ENCODE data around the gene APCDD1L. TPM values are rescaled to one million over a fixed set of nuclear protein-coding genes. Genes with fewer than 3 reads are reported as not detected.
A peak's percentile ranks its signal among the peaks of the same experiment; 100 is the strongest.
"Not testable (repeated sequence)": the region's sequence is repeated elsewhere in the genome, so short reads cannot be mapped to it uniquely, and the experiment has no call there.

Gene APCDD1L
- total RNA-seq, 1 experiment from 2014 or later = not detected

- no peak for DNase-seq (ENCODE audit: low spot score)
Observed at GRCh38 chr20:58545565-58546415, 30.6 kb upstream of the APCDD1L start.

DNA sequence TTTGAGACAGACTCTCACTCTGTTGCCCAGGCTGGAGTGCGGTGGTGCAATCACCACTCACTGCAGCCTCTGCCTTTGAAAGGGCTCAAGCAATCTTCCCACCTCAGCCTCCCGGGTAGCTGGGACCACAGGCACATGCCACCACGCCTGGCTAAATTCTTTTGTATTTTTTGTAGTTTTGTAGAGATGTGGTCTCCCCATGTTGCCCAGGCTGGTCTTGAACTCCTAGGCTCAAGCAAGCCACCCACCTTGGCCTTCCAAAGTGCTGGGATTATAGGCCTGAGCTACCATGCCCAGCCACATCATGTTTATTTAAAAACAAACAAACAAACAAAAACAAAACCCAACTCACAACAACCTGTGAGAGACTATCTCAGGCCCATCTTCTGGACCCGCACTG, 29.7 kb upstream of the APCDD1L start:
- DNase-seq (ENCODE audit: low spot score) = no peak

- no peak for DNase-seq (ENCODE audit: low spot score)
Observed at GRCh38 chr20:58544286-58544685, 29.1 kb upstream of the APCDD1L start.

DNA sequence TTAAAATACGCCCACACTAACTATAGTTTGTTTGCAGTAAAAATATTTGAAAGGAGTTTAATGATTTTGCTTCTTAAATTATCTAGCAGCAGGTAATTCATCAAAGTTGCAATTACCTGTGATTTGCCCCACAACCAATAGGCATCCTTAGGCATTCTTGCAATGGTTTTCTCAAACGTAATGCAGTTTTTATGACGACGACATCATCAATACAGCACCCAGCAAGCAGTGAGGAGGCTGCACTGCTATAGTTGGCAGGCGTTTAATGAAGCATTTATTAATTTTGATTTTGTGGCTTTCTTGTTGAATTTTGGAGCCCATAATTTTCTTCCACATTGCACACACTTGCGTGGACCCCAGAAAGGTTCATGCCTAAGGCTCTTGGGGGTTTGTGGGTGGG, 28.1 kb upstream of the APCDD1L start:
- no peak for DNase-seq (ENCODE audit: low spot score)

DNA sequence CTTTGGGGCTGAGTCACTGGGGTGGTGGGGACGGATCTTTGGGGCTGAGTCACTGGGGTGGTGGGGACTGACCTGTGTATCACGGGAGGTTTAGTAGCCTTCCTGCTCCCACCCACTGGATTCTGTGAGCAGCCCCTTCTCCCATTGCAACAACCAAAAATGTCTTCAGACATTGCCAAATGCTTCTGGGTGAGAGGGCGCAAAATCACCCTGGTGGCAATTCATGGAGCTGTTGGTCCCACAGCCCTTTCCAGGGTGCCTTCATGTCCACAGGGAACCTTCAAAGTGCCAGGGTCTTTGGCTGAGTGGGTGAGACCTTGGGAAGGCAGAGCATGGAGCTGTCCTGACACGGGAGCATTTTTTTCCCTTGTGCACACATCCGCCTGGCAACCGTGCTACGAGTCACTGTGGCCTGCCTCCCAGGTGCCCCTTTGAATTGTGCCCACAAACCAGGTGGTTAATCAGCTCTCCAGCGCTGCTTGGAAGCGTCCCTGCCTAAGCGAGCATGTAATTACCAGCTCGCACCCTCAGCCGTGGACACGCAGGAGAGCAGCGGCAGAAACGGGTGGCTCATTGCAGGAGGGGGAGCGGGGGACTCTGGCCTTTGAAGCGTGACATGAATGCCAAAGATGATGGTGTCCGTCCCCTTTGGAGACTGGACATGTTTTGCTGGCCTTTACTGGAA, 27.4 kb upstream of the APCDD1L start:
- DNase-seq (ENCODE audit: low spot score) = peak; percentile 20

DNA sequence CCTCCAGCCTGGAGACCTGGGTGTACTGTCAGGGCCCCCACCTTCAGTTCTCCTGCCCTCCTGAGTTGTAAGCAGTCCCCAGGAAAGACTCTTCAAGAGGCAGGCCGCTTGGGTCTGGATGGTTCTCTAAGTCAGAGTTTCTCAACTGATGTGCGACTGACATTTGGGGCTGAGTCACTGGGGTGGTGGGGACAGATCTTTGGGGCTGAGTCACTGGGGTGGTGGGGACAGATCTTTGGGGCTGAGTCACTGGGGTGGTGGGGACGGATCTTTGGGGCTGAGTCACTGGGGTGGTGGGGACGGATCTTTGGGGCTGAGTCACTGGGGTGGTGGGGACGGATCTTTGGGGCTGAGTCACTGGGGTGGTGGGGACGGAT, 26.8 kb upstream of the APCDD1L start:
- DNase-seq (ENCODE audit: low spot score) = not testable (repeated sequence)

DNA sequence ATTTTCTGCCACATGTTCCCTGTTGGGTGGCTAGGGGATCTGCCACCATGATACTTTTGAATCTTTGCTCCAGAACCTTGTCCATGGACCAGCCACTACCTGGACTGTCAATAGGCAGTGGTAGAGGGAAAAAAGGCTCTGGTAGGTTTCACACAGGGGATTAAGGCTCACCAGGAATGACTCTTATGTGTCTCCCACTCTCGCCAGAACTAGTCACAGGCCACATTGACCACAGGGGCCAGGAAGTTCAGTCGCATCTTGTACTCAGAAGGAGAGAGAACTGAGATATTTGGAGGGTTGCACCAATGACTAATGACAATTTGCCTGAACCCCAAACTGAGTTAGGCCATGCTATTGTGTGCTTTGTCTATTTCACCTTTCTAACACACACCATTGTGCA, 23.6 kb upstream of the APCDD1L start:
- no peak for DNase-seq (ENCODE audit: low spot score)

- DNase-seq (ENCODE audit: low spot score) = no peak
Observed at GRCh38 chr20:58537831-58538230, 22.6 kb upstream of the APCDD1L start.

GRCh38 chr20:58536289-58536688, 21.1 kb upstream of the APCDD1L start:
- no peak for DNase-seq (ENCODE audit: low spot score)

DNA sequence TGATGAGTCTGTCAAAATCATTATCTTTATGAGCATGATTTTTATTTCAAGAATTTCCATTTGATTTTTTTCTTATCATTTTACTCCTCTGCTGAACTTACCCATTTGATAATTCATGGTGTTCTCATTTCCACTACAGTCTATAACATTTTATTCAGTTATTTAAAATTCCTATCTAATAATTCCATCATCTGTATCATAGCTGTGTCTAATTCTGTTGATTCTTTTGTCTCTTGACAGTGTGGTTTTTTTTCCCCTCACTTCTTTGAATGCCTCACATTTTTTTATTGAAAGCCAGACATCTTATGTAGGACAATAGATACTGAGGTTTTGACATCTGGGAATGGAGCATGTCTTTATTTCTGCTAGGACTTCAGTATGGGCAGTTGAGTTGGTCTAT, 16.5 kb upstream of the APCDD1L start:
- no peak for DNase-seq (ENCODE audit: low spot score)

GRCh38 chr20:58531063-58531462, 15.9 kb upstream of the APCDD1L start:
- DNase-seq (ENCODE audit: low spot score) = no peak

DNA sequence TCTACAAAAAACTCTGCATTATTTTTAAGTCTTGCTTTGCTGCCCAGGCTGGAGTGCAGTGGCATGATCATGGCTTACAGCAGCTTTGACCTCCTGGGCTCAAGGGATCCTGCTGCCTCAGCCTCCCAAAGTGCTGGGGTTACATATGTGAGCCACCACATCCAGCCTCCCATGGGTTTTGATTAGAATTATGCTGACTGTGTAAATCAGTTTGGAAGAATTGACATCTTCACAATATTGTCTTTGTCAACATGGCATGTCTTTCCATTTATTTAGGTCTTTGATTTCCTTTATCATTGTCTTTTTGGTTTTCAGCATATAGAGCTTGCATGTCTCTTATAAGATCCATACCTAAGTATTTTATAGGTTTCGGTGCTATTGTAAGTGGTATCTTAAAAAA, 13.2 kb upstream of the APCDD1L start:
- no peak for DNase-seq (ENCODE audit: low spot score)

GRCh38 chr20:58526411-58526810, 11.2 kb upstream of the APCDD1L start:
- DNase-seq (ENCODE audit: low spot score) = no peak

DNA sequence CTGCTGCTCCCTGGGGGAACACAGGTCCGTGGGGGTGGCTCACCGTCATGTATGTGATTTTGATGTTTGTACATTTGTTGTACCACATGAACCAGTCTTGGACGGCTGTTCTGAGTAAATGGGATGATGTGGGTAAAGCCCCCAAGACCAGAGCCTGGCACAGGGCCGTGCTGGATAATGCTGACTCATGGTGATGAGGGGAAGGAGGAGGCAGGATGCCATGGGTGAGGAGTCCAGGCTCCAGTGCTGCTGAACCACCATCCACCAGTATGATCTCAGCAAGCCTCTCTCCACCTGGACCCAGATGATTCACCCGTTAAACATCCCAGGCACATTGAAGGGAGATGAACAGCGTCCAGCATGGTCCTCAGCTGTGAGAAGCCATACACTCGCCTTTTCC, 9.6 kb upstream of the APCDD1L start:
- no peak for DNase-seq (ENCODE audit: low spot score)

DNA sequence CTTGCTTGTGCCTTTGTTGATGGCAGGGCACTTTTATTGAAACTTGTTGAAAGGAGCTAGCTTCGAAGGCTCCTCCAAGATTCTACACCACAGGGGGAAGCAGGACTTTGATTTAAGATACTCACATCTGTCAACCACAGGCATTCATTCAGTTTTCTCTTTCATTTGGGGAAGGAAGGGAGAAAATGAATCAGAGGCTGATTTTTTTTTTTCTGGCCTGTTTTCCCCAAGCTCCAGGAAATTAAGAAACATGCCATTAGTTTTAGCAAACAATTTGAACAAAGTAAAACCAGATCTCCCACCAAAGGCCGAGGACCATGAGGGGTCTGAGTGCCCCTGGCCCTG, 8.7 kb upstream of the APCDD1L start:
- DNase-seq (ENCODE audit: low spot score) = no peak

- DNase-seq (ENCODE audit: low spot score) = no peak
Observed at GRCh38 chr20:58523072-58523970, 8.1 kb upstream of the APCDD1L start.

DNA sequence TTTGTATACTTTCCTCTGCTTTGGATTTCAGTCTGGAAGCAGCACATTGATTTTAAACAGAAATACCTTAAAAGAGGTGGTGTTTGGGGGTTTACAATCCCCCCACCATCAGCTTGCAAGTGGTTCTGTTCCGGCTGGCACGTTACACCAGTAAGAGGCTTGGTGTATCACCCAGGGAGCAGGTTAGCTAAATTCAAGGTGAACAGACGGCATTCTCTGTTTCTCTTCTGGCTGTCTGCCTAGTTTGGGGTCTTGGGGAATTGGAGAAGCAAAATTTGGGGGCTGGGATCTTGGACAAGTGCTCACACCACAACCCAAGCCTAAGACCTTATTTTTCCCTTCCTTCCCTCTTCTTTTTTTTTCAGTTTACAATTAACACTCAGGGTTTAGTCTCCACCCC, 7.5 kb upstream of the APCDD1L start:
- no peak for DNase-seq (ENCODE audit: low spot score)

GRCh38 chr20:58521763-58522162, 6.6 kb upstream of the APCDD1L start:
- DNase-seq (ENCODE audit: low spot score) = no peak

- DNase-seq (ENCODE audit: low spot score) = no peak
Observed at GRCh38 chr20:58519940-58520712, 4.9 kb upstream of the APCDD1L start.

GRCh38 chr20:58518896-58519593, 3.8 kb upstream of the APCDD1L start:
- no peak for DNase-seq (ENCODE audit: low spot score)

DNA sequence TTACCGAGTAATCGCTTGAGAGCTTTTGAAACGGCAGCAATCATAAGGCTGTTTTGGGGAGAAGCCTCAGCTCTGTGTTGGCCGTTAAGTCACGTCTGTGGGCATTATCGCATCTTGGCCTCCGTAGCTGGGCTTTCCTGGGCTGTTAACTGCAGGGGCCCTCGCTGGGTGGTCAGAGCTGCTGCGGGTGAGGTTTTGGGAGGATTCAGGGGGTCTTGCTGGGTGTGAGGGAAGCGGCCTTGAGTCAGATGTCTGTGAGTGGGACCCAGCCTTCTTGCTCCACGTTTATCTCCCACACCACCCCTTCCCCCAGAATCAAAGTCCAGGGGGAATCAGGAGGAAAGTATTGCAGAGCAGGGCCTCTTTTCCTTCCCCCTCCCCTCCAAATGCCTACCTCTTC, 3.2 kb upstream of the APCDD1L start:
- DNase-seq (ENCODE audit: low spot score) = no peak
